Endothelial cell of umbilical vein (primary cell): ENCODE measurements around the gene SLC16A7. TPM values are rescaled to one million over a fixed set of nuclear protein-coding genes. Genes with fewer than 3 reads are reported as not detected.

ENCODE experiments used
- BruUV-seq: library from RNA; stranded (reverse); fragments of 400-500 nt; replicated peaks from 2 replicates; lab custom pipeline; 2021; lab: Mats Ljungman, UMichigan
- CTCF ChIA-PET: fragments of 300-600, 350-600 bp; sonication (Branson Sonifier 250); formaldehyde crosslinking; loops from one replicate; lab custom pipeline; 2021; ENCODE audit warnings: antibody characterized with exemption, inconsistent platforms; lab: Charles Lee
- POLR2A ChIA-PET: fragments of 300-600, 350-600 bp; sonication (Branson Sonifier 250); formaldehyde crosslinking; loops from one replicate; lab custom pipeline; 2021; ENCODE audit warnings: antibody characterized with exemption, inconsistent platforms; lab: Charles Lee
- DNase-seq: peaks from one replicate; pipeline ENCODE4 v3.0.0-alpha.2; 2011; ENCODE audit warnings: low read depth, low spot score
- FAIRE-seq: peaks from 2 replicates; lab custom pipeline; 2011; peaks lifted over from hg19 to GRCh38; lab: Jason Lieb, UNC
- H2AFZ ChIP-seq: 2 replicates; pipeline ENCODE4 v1.6.0; 2012; ENCODE audit warnings: low read depth, low read length, control low read depth, inconsistent platforms
- H3K27ac ChIP-seq: 2 replicates; pipeline ENCODE4 v1.5.1; 2011; ENCODE audit warnings: low read depth, mild to moderate bottlenecking, control low read depth, low read length, moderate library complexity; ENCODE audit not compliant: insufficient read depth
- H3K27me3 ChIP-seq, 2 experiments: 2 replicates each; pipeline versions ENCODE4 v1.6.0 to v1.6.1; 2011; ENCODE audit warnings: low read length in 2 of 2, mixed read lengths in 1 of 2; ENCODE audit not compliant: control insufficient read depth in 2 of 2, insufficient read depth in 2 of 2
- H3K36me3 ChIP-seq, 2 experiments: 2 replicates in 1 of 2; 3 replicates in 1 of 2; pipeline ENCODE4 v1.5.1; 2011; ENCODE audit warnings: low read length in 2 of 2, mild to moderate bottlenecking in 1 of 2, moderate library complexity in 1 of 2; ENCODE audit not compliant: control insufficient read depth in 2 of 2, insufficient read depth in 2 of 2; ENCODE audit errors: extremely low read depth in 1 of 2
- H3K4me1 ChIP-seq: 3 replicates; pipeline ENCODE4 v1.5.1; 2011; ENCODE audit warnings: mild to moderate bottlenecking, low read length; ENCODE audit not compliant: control insufficient read depth, insufficient read depth; ENCODE audit errors: extremely low read depth
- H3K4me2 ChIP-seq: 2 replicates; pipeline ENCODE4 v1.6.1; 2011; ENCODE audit warnings: low read length, control low read depth, mixed read lengths; ENCODE audit not compliant: insufficient read depth
- H3K4me3 ChIP-seq, 3 experiments: fragments of 200-600 bp in 1 of 3; sonication (generic), shearing (Covaris generic) in 1 of 3; replicated peaks in 1 of 3; 2 replicates each; pipeline ENCODE4 v1.5.1; 2011 to 2016; ENCODE audit warnings: control low read depth in 3 of 3, low read length in 3 of 3, mild to moderate bottlenecking in 2 of 3, inconsistent platforms in 1 of 3, low read depth in 1 of 3, moderate library complexity in 1 of 3; ENCODE audit not compliant: insufficient read depth in 1 of 3
- H3K79me2 ChIP-seq: 2 replicates; pipeline ENCODE4 v1.6.0; 2012; ENCODE audit warnings: low read length, inconsistent platforms; ENCODE audit not compliant: control insufficient read depth, insufficient read depth
- H3K9ac ChIP-seq: replicated peaks from 2 replicates; pipeline ENCODE3; 2011; ENCODE audit warnings: low read length, control low read depth; ENCODE audit not compliant: insufficient read depth; ENCODE audit errors: extremely low read depth
- H3K9me1 ChIP-seq: replicated peaks from 3 replicates; pipeline ENCODE4 v1.6.0; 2011; ENCODE audit warnings: mild to moderate bottlenecking, low read length; ENCODE audit not compliant: control insufficient read depth, insufficient read depth; ENCODE audit errors: extremely low read depth
- H3K9me3 ChIP-seq: replicated peaks from 2 replicates; pipeline ENCODE4 v1.5.1; 2012; ENCODE audit warnings: low read length, inconsistent platforms; ENCODE audit not compliant: control insufficient read depth, insufficient read depth
- H4K20me1 ChIP-seq: replicated peaks from 2 replicates; pipeline ENCODE3; 2011; ENCODE audit warnings: mild to moderate bottlenecking, low read length; ENCODE audit not compliant: control insufficient read depth, insufficient read depth; ENCODE audit errors: extremely low read depth
- EZH2 ChIP-seq: IDR thresholded peaks from 2 replicates; pipeline ENCODE4 v1.6.1; 2012; ENCODE audit warnings: borderline replicate concordance, low read depth, mild to moderate bottlenecking, moderate library complexity, low read length, inconsistent platforms; ENCODE audit not compliant: severe bottlenecking
- FOS ChIP-seq: IDR thresholded peaks from 2 replicates; pipeline ENCODE4 v1.6.1; 2011; ENCODE audit warnings: mild to moderate bottlenecking, low read length, moderate library complexity, borderline replicate concordance; ENCODE audit not compliant: insufficient read depth
- GATA2 ChIP-seq: IDR thresholded peaks from 2 replicates; pipeline ENCODE4 v1.7.0; 2011; ENCODE audit warnings: low read depth, mild to moderate bottlenecking, moderate library complexity, mixed read lengths, low read length; ENCODE audit not compliant: insufficient read length, insufficient read depth
- JUN ChIP-seq: IDR thresholded peaks from 2 replicates; pipeline ENCODE4 v1.6.1; 2011; ENCODE audit warnings: borderline replicate concordance, low read depth; ENCODE audit not compliant: insufficient read length, insufficient read depth
- MYC ChIP-seq: IDR thresholded peaks from one replicate; pipeline ENCODE4 v1.6.1; 2011; ENCODE audit warnings: mild to moderate bottlenecking, low read depth, low read length
- POLR2A ChIP-seq: IDR thresholded peaks from 2 replicates; pipeline ENCODE4 v1.6.1; 2012; ENCODE audit warnings: low read depth, mild to moderate bottlenecking, control low read depth, low read length
- POLR2AphosphoS5 ChIP-seq: IDR thresholded peaks from 2 replicates; pipeline ENCODE4 v1.6.1; 2012; ENCODE audit warnings: low read depth, mild to moderate bottlenecking, control low read depth, low read length, moderate library complexity; ENCODE audit not compliant: insufficient read depth
- dilution Hi-C: fragments of 300-500 bp; cut with MboI; formaldehyde crosslinking; loops from one replicate; pipeline ENCODE4 v1.15.0; 2019; ENCODE audit warnings: low sequenced_read_pairs; ENCODE audit not compliant: extremely low pct_ligation_motif_present
- intact Hi-C: fragments of 100-400 bp; cut with micrococcal nuclease; formaldehyde crosslinking; loops from one replicate; pipeline ENCODE4 v1.10.0; 2022
- polyA plus RNA-seq, 4 experiments: library from polyadenylated mRNA; depleted of rRNA in 3 of 4; stranded (reverse) in 3 of 4; unstranded in 1 of 4; fragments of >200 nt; gene quantifications; 2 replicates each; pipeline versions ENCODE4 v1.2.1 to v1.2.3, GENCODE V29; 2011 to 2012; ENCODE audit warnings: missing spikeins in 1 of 4
- total RNA-seq: library from RNA; stranded (reverse); gene quantifications from 2 replicates; pipeline ENCODE4 v1.2.3, GENCODE V29; 2021
- TF ChIP-seq, protein P1 (sequence below), 2 donors: IDR thresholded peaks; 1 replicate in 1 of 2; 2 replicates in 1 of 2; pipeline ENCODE4 v1.5.1; 2011; ENCODE audit warnings: low read length in 2 of 2, mild to moderate bottlenecking in 2 of 2, moderate library complexity in 2 of 2, control low read depth in 1 of 2, inconsistent platforms in 1 of 2, low read depth in 1 of 2; ENCODE audit not compliant: insufficient read depth in 1 of 2; ENCODE audit errors: extremely low read depth in 1 of 2
- TF ChIP-seq, protein P2 (sequence below): IDR thresholded peaks from 2 replicates; pipeline ENCODE4 v1.6.1; 2011; ENCODE audit not compliant: insufficient read depth, insufficient read length

SLC16A7 gene
- total and polyA plus RNA-seq, 2 donors (not counting 3 experiments of a cell fraction or from before 2014, with no cell fraction given), result 2.9 to 8.9 TPM

DNA sequence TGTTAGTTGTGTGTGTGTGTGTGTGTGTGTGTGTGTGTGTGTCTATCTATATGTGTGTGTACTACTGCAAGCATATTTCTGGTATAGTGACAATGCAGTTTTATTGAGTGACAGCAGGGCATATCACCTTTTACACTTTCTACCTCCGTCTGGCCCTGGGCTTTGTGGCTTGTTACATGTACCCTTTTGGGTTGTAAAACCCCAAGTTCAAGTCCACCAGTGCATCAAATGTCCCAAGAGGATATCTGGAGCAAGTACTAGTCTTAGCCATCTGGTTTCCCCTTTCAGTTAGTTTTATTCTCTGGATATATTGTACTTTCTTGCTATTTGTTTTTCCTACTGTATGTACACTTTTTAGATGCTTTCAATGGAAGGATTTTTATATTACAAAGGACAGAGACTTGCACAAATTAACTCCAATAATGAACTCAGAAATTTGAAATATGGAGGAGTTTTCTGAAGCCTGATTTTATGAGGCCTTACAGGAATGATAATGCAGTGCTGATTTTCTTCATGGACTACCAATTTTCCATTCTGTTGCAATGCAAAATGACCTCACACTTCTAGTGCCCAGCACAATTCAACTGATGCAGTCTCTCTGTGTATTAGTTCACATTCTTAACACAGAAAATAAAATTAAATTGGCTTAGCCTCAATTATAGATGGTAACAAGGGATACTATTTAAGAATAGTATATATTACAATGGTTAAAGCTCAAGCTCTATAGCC lies 29.1 kb downstream of the SLC16A7 start:
- peaks cover 10% of the 10 kb centered on the region for H3K4me1 ChIP-seq
- intact Hi-C loops, result no loop called here
- no peak overlapping the region for H3K4me3 ChIP-seq
- no peak overlapping the region for H3K27ac ChIP-seq
- H3K9ac ChIP-seq, result no peak overlapping the region
- H3K79me2 ChIP-seq, result no peaks in the 10 kb centered on the region
- H3K4me2 ChIP-seq, result no peak overlapping the region
- DNase-seq (no peak), FAIRE-seq (no peak)
- POLR2A ChIA-PET, result no interaction called here
- H3K9me3 ChIP-seq, result no peaks in the 10 kb centered on the region
- no peaks in the 10 kb centered on the region for H3K9me1 ChIP-seq
- BruUV-seq, result no TSS peak
- no peaks in the 10 kb centered on the region for H3K27me3 ChIP-seq
- H4K20me1 ChIP-seq, result no peaks in the 10 kb centered on the region
- dilution Hi-C loops, result no loop called here
- H2AFZ ChIP-seq, result no peak overlapping the region
- H3K36me3 ChIP-seq, result no peaks in the 10 kb centered on the region
- TF ChIP-seq, protein P1, sequence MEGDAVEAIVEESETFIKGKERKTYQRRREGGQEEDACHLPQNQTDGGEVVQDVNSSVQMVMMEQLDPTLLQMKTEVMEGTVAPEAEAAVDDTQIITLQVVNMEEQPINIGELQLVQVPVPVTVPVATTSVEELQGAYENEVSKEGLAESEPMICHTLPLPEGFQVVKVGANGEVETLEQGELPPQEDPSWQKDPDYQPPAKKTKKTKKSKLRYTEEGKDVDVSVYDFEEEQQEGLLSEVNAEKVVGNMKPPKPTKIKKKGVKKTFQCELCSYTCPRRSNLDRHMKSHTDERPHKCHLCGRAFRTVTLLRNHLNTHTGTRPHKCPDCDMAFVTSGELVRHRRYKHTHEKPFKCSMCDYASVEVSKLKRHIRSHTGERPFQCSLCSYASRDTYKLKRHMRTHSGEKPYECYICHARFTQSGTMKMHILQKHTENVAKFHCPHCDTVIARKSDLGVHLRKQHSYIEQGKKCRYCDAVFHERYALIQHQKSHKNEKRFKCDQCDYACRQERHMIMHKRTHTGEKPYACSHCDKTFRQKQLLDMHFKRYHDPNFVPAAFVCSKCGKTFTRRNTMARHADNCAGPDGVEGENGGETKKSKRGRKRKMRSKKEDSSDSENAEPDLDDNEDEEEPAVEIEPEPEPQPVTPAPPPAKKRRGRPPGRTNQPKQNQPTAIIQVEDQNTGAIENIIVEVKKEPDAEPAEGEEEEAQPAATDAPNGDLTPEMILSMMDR (IDR thresholded peaks at IDR 0.05; ENCODE audit: extremely low read depth in 1 of 2, insufficient read depth in 1 of 2, low read depth in 1 of 2, low read length in 2 of 2), result no peak
- no peak for TF ChIP-seq GATA2
- no peak for TF ChIP-seq POLR2AphosphoS5
- TF ChIP-seq, protein P2, sequence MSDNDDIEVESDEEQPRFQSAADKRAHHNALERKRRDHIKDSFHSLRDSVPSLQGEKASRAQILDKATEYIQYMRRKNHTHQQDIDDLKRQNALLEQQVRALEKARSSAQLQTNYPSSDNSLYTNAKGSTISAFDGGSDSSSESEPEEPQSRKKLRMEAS, result no peak
- TF ChIP-seq EZH2, result no peak
- no peak for TF ChIP-seq POLR2A
- TF ChIP-seq JUN, result no peak
- no peak for TF ChIP-seq MYC
- TF ChIP-seq FOS, result no peak
- CTCF ChIA-PET, result no interaction called here
